Epidermal melanocyte (primary cell): ENCODE measurements around the gene ALK.

ENCODE experiments used
- DNase-seq: peaks from one replicate; pipeline ENCODE4 v3.0.0; 2011; ENCODE audit warnings: low spot score; ENCODE audit not compliant: insufficient read length

Gene ALK

GRCh38 chr2:29227935-29228675 is 693.3 kb downstream of the ALK start:
- DNase-seq, result no peak

GRCh38 chr2:29226808-29227207 is 694.6 kb downstream of the ALK start:
- DNase-seq, result no peak

DNA sequence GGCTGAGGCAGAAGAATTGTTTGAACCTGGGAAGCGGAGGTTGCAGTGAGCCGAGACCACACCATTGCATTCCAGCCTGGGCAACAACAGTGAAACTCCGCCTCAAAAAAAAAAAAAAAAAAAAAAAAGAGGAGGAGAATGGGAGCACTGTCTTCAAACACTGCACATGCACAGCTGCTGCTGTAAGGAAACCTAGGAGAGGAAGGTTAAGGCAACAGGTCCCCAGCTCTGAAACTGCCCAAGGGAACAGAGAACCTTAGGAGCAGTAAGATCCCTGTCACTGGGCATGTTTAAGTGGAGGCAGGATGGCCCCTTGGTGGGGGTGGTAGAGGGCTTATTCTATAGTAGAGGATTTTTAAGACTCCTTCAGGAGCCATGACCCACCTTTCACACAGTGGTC is 695.0 kb downstream of the ALK start:
- DNase-seq, result no peak

- DNase-seq, result no peak
Observed at GRCh38 chr2:29225814-29226213, 695.6 kb downstream of the ALK start.

DNA sequence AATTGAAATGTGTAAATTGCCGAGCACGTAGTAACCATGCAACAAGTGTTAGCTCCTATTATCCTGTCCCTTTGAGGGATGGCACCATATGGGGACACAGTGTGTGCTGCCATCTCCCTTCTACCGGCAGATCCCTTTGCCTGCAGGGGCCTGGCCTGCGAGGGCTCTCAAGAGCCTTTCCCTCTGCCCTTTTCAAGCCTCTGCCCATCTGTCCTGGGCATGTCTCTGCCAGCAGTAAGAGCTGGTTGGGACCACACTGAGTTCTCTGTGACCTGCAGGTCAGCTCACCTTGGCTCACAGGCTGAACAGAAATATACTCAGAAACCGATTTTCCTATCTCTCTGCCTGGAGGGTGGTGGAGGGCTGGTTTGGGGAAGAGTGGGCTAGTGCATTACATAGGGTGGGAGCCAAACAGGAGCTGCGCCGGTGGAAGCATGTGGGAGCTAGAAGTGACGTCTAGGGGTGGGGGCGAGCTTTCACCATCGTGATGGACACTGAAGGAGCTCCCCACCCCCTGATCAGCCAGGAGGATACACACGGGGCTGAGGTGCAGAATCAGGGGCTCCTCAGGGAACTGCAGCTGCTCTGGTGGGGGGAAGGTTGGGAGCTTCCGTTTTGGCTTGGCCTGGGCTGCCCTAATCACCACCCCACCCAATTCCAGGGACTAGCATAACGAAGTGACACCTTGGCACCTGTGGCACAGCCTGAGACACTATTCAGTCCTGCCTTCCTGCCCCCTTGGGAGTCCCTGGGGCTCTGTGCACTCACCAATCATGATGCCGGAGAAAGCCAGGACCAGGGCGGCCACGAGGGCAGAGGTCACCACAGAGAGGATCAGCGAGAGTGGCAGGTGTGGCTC is 696.5 kb downstream of the ALK start:
- no peak for DNase-seq

DNA sequence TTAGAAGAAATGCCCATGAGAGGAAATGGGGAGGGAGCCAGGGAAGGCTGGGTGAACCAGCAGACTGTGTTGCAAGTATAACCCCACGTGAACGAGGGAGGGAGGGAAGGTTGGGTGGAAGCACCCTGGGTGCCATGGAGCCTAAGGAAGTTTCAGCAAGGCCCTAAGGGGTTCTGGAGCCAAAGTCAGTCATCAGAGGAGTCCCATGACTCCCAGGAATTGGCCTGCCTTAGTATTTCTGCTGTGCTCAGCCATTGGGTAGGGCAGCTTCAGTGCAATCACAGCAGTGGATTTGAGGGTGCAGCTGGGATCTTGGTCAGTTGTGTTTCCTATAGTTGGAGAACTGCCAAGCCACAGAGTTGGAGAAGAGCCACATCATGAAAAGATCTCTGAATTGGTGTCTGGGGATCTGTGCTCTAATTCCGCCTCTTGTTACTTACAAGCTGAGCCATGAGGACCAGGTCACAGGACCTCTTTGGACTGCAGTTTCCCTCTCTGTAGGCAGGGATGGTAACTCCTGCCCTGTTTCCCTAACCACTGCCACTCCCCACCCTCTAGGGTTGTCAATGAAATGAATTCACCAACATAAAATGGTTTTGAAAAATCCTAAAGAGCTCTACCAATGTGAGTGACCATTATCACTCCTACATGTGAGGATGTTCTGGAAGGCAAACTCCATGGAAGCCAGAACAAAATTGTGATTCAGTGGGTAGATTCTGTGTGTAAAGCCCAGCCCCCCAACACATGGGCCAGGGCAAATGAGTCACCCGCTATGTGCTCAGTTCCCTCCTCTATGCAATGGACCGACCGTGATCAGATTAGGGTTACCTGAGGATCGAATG is 697.3 kb downstream of the ALK start:
- DNase-seq, result peak; percentile 81

DNA sequence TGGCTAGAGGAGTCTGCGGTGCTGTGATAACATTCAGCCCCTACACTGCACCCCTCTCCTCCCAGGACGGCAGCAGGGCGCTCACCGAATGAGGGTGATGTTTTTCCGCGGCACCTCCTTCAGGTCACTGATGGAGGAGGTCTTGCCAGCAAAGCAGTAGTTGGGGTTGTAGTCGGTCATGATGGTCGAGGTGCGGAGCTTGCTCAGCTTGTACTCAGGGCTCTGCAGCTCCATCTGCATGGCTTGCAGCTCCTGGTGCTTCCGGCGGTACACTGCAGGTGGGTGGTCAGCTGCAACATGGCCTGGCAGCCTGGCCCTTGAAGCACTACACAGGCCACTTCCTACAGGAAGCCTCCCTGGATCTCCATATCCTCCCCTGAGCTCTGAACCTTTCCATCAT is 698.1 kb downstream of the ALK start:
- no peak for DNase-seq

DNA sequence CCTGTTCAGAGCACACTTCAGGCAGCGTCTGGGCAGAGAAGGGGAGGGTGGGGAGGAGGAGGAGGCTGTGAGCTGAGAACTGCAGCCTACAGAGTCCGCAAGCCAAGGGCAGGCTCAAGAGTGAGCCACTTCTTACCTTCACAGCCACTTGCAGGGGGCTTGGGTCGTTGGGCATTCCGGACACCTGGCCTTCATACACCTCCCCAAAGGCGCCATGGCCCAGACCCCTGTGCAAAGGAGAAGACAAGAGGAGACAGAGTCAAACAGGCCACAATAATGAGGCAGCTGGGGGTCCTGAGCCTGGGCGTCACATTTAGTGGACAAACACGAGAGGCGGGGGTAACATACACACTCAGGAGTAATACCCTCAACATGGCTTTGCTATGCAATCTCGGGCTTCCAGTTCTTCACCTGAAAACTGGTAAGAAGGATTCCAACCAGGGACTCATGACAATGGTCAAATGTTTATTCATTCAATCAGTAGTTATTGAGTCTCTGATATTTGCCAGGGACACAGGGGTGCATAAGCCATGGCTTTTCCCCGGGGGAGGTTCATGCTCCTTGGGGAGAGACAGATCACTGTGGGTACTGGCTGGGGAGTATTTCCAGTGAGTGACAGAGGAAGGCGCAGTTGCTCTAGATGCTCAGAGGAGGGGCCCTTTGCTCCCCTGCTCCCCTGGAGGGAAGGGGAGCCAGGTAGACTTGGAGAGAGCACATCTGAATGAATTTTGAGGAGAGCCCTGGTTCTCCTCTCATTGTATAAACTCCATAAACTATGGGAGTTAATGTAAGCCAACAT is 698.8 kb downstream of the ALK start:
- DNase-seq, result no peak

GRCh38 chr2:29220506-29221270 is 700.7 kb downstream of the ALK start:
- DNase-seq, result no peak

GRCh38 chr2:29219374-29219773 is 702.0 kb downstream of the ALK start:
- no peak for DNase-seq

DNA sequence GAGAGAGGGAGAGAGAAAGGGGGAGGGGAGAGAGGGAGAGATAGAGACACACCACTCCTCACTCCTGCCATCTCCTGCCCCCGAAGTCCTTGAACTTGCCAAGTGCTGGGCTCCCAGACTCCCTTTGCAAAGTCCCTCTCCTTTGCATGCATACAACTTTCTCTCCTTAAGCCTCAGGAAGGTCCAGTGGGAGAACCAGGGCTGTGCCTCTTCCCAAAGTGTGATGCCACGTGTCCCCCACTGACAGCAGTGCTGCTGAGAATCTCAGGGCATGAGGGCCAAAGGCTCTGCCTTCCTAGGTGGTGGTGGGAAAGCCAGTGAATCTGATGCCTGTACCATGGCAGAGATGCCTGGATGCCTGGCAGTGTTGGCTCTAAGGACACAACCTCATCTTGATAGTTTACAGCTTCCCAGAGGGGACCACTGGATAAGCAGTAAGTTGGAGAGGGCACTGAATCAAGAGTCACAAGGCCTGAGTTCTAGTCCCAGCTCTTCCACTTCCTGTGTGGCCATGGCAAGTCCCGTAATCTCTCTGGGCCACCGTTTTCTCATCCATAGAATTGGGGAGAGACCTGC is 702.7 kb downstream of the ALK start:
- no peak for DNase-seq

DNA sequence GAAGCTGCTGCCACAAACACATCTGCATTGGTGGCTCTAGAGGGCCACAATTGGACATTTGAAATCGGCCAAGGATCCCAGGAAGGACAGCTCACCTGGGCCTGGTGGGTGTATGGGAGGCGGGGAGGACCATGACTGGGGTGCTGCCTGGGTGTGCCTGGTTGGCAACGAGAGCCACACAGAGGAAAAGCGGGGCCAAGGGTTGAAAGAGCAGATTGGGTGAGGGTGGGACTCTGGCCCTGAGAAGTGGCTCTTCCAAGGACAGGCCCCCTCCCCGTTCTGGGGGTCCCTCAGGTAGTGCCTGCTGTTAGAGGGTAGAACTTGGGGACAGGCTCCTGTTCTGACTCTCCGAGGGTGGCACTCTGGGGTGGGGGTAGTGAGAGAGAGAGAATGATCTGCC is 703.3 kb downstream of the ALK start:
- DNase-seq, result no peak

DNA sequence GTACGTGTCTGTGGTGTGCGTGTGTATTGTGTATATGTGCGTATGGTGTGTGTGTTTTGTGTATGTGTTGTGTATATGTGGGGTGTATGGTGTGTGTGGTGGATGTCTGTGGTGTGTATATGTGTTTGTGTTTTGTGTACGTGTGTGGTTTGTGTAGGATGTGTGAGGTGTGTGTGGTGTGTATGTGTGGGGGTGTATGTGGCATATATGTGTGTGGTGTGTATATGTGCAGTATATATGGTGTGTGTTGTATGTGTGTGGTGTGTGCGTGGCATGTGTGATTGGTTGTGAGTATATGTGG is 704.8 kb downstream of the ALK start:
- no peak for DNase-seq

GRCh38 chr2:29215739-29216608 is 705.4 kb downstream of the ALK start:
- no peak for DNase-seq

- DNase-seq, result no peak
Observed at GRCh38 chr2:29215073-29215472, 706.3 kb downstream of the ALK start.

DNA sequence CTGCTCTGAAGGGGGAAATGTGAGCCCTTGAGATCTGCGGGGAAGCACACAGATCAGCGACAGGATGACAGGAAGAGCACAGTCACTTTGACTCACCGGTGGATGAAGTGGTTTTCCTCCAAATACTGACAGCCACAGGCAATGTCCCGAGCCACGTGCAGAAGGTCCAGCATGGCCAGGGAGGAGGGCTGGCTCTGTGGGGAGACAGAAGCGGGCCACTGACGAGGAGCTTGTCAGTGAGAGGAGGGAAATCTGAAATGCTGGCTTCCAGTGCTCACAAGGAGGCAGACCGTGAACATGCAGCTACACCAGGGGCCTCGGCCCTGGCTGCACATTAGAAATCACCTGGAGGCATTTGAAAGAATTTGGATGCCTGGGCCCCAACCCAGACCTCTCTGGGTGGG is 707.5 kb downstream of the ALK start:
- DNase-seq, result no peak

- DNase-seq, result no peak
Observed at GRCh38 chr2:29212009-29212408, 709.4 kb downstream of the ALK start.

- no peak for DNase-seq
Observed at GRCh38 chr2:29209551-29209950, 711.8 kb downstream of the ALK start.
